ENCODE results near the gene EMILIN1. TPM values are rescaled to one million over a fixed set of nuclear protein-coding genes. Genes with fewer than 3 reads are reported as not detected.

The EMILIN1 gene
- total RNA-seq, 3 donors from 2014 or later, result 25.6 to 94.7 (median 26.9) TPM

- intact Hi-C loops (cut with DNase I; ENCODE audit: low total_unique reads), result no loop called here
- peaks cover 0 to 18% of the 10 kb centered on the region in 2 donors for H3K4me1 ChIP-seq
- peak overlapping the region; percentile 68 to 75 (median 74) for H3K4me3 ChIP-seq
- peak overlapping the region; percentile 74 to 89 for H3K27ac ChIP-seq
- H3K27me3 ChIP-seq, result no peaks in the 10 kb centered on the region
- H3K36me3 ChIP-seq, result no peaks in the 10 kb centered on the region
- no peak for TF ChIP-seq CTCF (IDR thresholded peaks at IDR 0.05)
- TF ChIP-seq POLR2A (IDR thresholded peaks at IDR 0.05), result no peak
- TF ChIP-seq POLR2AphosphoS5 (IDR thresholded peaks at IDR 0.05), result no peak
- H3K9me3 ChIP-seq, result no peaks in the 10 kb centered on the region
- no peak for DNase-seq (ENCODE audit: low spot score in 2 of 2)
Measured at GRCh38 chr2:27085062-27085672, 6.8 kb downstream of the EMILIN1 start.

- intact Hi-C loops (cut with DNase I; ENCODE audit: low total_unique reads), result no loop called here
- Histone ChIP-seq H3K27ac (peak overlapping the region; percentile 74 to 89), H3K4me1 (peaks cover 0 to 18% of the 10 kb centered on the region in 2 donors)
Measured at GRCh38 chr2:27085673-27086089, 7.3 kb downstream of the EMILIN1 start.

GRCh38 chr2:27086090-27086723, 7.8 kb downstream of the EMILIN1 start:
- peaks cover 0 to 18% of the 10 kb centered on the region in 2 donors for H3K4me1 ChIP-seq
- peak; percentile 94 to 95 for DNase-seq (ENCODE audit: low spot score in 2 of 2)
- intact Hi-C loops (cut with DNase I; ENCODE audit: low total_unique reads), result no loop called here

More at GRCh38 chr2:27085673-27086089, 7.3 kb downstream of the EMILIN1 start:
- no peaks in the 10 kb centered on the region for H3K9me3 ChIP-seq
- DNase-seq (ENCODE audit: low spot score in 2 of 2), result peak; percentile 47 to 63
- no peaks in the 10 kb centered on the region for H3K36me3 ChIP-seq
- TF ChIP-seq POLR2A (IDR thresholded peaks at IDR 0.05) (no peak), POLR2AphosphoS5 (IDR thresholded peaks at IDR 0.05) (peak in 2 of 3 donors; percentile 28 to 47)
- H3K27me3 ChIP-seq, result no peaks in the 10 kb centered on the region
- peak overlapping the region; percentile 68 to 75 (median 74) for H3K4me3 ChIP-seq

GRCh38 chr2:27086724-27087593, 8.5 kb downstream of the EMILIN1 start, which contains the start of gene KHK:
TSS of gene KHK (plus strand) at chr2:27086772. CDS start at chr2:27087260, 488 bp downstream.
- Histone ChIP-seq H3K27ac (peak within 1 kb of the TSS; percentile 74 to 89), H3K4me1 (peaks cover 0 to 11% of the 10 kb centered on the region in 2 donors)

More at GRCh38 chr2:27086090-27086723, 7.8 kb downstream of the EMILIN1 start:
- Histone ChIP-seq H3K36me3 (no peaks in the 10 kb centered on the region), H3K4me3 (peak overlapping the region; percentile 68 to 75 (median 74)), H3K9me3 (no peaks in the 10 kb centered on the region), H3K27ac (peak overlapping the region; percentile 74 to 89), H3K27me3 (no peaks in the 10 kb centered on the region)
- peak; percentile 54 to 77 (median 66) for TF ChIP-seq POLR2AphosphoS5 (IDR thresholded peaks at IDR 0.05)
- peak; percentile 34 for TF ChIP-seq POLR2A (IDR thresholded peaks at IDR 0.05)
- peak; percentile 65 to 90 (median 89) for TF ChIP-seq CTCF (IDR thresholded peaks at IDR 0.05)

GRCh38 chr2:27087823-27088410, 9.5 kb downstream of the EMILIN1 start:
- intact Hi-C loops (cut with DNase I; ENCODE audit: low total_unique reads), result no loop called here
- DNase-seq (ENCODE audit: low spot score in 2 of 2), result no peak
- TF ChIP-seq POLR2AphosphoS5 (IDR thresholded peaks at IDR 0.05) (no peak), CTCF (IDR thresholded peaks at IDR 0.05) (no peak)
- no peak overlapping the region for H3K4me3 ChIP-seq
- H3K27me3 ChIP-seq, result no peaks in the 10 kb centered on the region
- H3K27ac ChIP-seq, result no peak overlapping the region
- peaks cover 0 to 7% of the 10 kb centered on the region in 2 donors for H3K4me1 ChIP-seq
- H3K36me3 ChIP-seq, result no peaks in the 10 kb centered on the region
- no peaks in the 10 kb centered on the region for H3K9me3 ChIP-seq

More at GRCh38 chr2:27086724-27087593, 8.5 kb downstream of the EMILIN1 start, which contains the start of gene KHK:
- no peaks in the 10 kb centered on the region for H3K9me3 ChIP-seq
- no peaks in the 10 kb centered on the region for H3K27me3 ChIP-seq
- DNase-seq (ENCODE audit: low spot score in 2 of 2), result peak; percentile 45 to 61
- H3K4me3 ChIP-seq, result peak within 1 kb of the TSS; percentile 68 to 75 (median 74)
- H3K36me3 ChIP-seq, result no peaks in the 10 kb centered on the region
- TF ChIP-seq POLR2AphosphoS5 (IDR thresholded peaks at IDR 0.05), result no peak
- intact Hi-C loops (cut with DNase I; ENCODE audit: low total_unique reads), result no loop called here

All from breast epithelium (tissue), 4 donors.